Right kidney (tissue), 1 donor: ENCODE measurements around the gene PTPRR.

ENCODE experiments used
- DNase-seq: peaks from one replicate; pipeline ENCODE4 v3.0.0-alpha.2; 2016

The PTPRR gene

DNA sequence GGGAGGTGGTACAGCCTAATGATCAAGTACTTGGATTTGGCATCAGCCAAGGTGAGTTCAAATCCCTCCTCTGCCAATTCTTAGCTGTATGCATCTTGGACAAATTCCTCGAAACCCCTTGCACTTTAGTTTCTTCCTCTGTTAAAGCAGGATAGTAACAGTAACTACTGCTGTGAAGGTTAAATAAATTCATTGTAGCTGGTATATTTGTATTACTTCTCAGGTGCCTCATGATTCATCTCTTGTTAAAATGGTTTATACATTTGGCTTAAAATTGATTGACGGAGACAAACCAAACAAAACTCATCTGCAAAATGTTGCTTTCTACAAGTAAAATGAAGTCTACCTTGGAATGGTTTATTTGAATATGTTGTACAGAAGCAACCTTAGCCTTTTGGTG lies 281.0 kb downstream of the PTPRR start:
- DNase-seq: no peak

DNA sequence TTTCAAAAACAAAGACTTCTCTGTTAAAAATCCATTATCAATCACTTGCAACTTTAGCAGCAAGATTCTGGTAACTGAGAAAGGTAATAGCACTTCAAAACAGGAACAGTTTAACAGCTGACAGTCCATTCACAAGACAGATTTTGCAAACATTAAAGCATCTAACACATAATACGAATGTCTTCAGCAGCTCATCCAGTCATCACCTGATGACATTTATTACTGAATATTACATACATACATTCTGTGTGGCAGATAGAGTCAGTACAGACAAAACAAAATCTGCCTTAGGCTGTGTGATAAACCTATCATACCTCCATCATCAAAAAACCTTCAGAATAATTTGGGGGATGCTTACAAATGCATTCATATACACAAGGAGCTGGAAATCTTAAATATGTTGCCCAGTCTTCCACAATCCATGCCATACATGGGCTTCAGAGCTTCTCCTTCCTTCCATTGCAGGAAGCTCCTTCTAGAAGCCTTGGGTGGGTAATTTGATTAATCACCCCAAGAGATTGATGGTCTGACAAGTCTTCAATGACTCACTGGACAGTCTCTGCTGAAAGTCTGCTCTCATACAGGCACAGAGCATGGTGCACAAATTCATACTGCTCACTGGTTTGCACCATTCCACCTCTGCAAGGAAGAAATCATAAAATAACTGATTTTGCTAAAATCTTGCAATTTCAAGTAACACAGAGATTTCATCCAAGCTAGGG lies 281.7 kb downstream of the PTPRR start:
- no peak for DNase-seq

DNA sequence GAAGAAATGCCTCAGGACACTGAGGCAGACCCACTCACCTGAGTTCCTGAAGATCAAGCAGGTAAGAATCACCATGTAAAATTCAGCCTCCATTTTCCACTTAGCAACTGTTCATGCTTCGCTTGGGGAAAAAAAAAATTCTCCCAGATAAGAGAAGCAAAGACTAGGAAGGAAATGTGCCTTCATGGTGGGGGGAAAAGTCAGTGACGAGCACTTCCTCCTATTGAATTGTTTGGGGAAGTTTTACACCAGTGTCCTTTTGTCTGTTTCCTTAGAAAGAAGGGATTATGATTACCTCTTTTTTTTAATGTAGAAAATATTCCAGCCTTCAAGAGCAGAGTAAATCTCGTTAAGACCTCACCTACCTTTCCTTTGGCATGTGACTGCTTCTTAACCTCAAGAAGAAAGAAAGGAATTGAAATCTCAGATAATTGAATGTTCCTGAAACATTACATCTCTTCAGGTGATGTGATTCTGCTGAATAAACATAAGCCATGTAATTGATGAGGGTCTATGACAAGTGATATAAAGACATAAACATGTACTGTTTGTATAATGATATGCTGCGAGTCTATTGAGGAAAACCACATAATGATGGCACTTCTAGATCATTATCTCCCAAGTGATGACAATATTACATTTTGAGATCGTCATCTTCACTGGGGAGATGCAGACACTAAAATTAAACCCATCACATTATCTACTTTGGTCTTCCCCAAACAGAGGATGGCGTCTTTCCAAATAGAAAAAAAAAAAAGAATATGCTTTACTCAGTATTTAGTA lies 283.0 kb downstream of the PTPRR start, which contains the start of gene PTPRB:
Gene PTPRB (minus strand): TSS at position 127 of the 783 bp plus-strand sequence. CDS start 34 bp downstream, at position 93.
- DNase-seq: no peak

DNA sequence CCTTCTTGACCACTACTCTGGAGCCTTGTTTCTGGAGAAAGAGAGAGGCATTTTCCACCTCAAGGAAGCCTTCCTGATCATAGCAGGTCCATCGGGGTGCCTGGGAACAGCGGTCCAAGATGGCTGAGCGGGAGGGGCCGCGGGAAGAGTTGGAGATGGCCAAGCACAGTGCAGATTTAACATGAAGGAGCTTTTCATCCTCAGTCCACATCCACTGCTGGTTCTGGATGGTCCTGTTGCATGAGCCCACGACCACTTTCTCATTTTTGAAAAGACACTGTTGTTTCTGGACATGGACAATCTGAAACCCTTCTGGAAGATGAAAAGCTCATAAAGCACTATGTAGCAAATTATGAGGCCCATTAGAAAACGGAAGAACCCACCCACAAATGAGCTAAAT lies 284.8 kb downstream of the PTPRR start:
- no peak for DNase-seq

DNA sequence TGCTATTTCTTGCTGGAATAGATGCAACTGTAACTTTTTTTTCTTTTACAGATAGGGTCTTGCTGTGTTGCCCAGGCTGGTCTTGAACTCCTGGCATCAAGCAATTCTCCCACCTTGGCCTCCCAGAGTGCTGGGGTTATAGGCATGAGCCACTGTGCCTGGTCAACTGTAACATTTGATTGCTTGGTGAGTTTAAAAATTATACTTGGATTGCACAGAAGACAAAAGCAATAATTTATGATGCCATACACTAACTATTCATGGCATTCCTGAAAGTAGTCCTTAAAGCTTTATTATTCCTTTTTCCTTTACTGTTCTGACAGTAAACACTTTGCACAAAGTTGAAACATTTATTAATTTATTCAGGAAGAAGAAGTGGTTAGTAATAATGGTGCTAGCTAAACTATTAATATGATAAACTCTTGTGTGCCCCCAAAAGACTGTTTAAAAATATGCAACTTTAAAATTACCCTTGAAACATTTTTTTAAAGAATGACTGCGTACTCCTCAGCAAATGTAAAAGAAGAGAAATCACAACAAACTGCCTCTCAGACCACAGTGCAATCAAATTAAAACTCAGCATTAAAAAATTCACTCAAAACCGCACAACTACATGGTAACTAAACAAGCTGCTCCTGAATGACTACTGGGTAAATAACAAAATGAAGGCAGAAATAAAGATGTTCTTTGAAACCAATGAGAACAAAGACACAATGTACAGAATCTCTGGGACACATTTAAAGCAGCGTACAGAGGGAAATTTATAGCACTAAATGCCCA lies 291.6 kb downstream of the PTPRR start:
- DNase-seq: no peak

DNA sequence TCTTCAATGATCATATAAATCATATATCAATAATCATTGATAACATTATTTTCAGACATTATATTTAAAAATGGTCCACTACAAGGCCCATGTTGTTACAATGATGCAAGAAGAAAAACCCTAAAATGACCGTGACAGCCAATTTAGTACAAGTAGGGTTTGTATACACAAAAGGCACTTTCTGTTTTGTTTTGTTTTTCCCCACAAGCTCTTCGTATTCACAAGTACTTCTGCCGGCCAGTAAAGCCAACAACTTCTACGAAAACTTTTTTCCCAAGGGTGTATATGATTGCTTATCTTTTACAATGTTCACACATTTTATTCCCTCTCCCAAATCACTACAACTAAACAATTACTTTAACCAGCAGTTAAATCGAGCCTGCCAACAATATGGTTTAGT lies 292.9 kb downstream of the PTPRR start:
- DNase-seq: no peak

DNA sequence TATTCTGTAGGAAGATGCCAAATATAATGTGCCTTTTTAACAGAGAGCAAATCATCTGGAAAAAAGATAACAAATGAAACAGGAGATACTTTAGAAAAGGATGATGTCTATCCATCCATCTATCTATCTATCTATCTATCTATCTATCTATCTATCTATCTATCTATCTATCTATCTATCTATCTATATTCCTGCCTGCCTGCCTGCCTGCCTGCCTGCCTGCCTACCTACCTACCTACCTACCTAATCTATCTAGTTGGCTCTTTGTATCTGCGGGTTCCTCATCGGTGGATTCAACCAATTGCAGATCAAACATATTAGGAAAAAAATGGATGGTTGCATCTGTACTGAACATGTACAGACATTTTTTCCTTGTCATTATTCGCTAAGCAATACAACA lies 294.4 kb downstream of the PTPRR start:
- DNase-seq: no peak

DNA sequence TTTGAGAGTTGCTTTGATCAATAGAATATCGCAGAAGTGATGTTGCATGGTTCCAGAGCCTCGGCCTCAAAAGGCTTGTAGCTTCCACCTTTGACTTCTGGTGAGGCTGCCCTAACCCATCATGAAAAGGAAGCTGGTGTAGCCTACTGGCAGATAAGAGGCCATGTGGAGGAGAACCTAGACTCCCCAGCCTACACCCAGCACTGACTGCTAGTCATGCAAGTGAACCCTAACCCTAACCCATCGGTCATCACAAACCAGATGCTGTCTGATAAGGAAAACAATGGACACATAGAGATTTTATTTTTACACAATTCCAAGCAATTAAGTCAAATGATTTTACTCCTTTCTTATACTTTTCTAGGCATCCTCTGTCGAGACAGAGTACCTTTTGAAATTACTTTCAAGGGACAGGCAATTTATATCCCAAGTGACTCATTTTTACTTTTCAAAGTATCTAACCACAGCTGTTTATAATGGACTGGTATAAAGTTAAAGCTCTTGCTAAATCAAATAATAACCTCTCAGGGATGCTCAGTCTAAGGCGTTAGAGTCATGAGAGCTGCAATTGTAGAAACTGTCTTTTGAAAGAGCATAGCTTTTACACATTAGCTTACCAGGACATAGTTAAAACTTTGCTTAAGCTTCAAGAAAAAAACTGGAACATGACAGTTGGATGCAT lies 300.9 kb downstream of the PTPRR start:
- no peak for DNase-seq

DNA sequence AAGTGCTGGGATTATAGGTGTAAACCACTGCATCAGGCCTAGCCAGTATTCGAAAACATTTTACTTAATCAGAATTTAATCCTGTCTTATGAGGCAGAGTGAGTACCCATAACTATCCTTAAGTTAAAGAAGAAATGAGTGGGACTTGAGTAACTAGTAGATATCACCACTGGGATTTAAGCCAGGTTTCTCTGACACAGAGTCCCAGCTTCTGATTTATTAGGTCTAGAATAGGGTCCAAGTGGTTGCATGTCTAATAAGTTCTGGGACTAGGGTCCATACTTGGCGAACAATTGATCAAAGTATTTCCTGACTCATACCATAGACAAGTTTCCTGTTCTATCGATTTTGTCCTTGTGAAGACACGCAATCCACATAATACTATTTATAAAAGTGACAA lies 302.2 kb downstream of the PTPRR start:
- no peak for DNase-seq

DNA sequence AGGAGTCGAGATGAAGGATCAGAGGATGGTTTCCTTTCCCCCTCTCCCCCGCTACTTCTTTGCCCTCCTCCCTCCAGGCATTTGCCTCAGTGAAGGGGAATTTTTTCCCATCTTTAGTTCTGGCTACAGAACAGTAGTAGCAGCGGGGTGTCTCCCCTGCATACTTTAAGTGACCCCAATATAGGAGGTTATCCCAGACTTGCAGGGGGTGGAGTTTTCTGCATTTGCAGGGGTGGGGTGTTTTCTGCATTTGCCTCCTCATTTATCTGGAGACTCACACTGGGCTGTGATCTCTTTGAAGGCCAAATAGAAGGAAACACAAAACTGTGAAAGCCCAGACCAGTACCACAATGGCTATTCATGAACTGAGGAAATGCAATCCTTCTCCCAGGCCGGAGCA lies 303.1 kb downstream of the PTPRR start:
- DNase-seq: no peak

DNA sequence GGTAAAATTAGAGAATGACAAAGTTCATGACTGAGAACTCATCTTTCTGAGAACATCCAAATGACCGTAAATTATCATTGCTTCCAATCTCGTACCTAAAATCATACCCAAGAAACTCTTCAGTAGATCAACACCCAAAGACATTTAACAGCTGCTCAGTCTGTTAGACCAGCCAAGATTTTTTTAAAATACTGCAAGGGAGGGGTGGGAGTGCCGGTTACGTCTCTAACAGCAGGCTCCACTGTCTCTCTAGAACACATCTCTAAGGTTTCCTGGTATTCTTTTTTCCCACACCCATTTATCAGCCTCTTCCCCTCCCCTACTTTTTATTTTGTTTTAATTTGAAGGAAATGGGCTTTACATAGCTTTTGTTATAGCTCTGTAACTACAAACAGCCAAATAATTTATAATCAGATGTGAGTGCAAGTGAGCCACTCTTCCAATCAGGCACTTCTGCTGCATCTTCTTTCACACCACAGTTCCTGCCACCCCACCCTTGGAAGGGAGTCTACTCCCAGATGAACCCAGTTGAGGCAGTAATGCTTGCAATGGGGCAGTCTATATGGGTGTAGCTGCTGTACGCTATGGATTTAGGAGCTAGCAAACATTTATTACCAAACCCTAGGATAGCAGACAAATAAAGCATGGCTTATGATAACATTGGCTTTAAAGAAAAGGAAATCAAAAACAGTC lies 305.2 kb downstream of the PTPRR start:
- DNase-seq: no peak

DNA sequence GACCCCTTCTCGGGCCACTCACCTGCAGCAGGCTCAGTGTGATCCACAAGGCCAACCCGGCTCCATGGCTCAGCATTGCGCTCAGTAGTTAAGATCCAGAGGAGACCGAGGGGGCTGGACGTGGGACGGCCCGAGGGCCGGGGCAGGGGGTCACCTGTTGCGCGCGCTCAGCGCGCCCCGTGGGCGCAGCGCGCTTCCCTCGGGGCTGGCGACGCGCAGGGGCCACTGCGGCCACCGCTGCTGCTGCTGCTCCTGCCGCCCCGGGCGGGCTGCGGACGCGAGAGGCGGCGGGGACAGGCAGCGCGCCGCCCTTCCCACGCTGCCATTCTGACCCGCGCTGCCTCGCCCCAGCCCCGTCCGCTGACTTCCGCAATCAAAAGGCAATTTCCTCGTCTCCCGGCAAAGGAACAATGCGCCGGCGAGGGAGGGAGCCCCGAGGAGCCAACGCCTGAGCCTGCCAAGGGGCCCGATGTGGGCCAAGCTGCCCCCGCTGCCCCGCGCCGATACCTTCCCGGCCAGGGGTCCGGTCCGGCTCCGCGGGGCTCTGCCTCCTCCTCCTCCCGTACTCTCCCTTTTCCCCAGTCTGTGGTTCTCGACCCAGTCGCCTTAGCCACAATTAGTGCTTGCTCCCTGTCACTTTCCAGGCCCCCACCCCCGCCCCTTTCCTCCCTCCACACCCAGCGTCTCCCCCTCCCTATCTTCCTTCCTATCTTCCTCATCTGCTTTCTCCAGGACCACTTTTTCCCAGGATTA lies 310.6 kb downstream of the PTPRR start:
- DNase-seq: peak; percentile 59

DNA sequence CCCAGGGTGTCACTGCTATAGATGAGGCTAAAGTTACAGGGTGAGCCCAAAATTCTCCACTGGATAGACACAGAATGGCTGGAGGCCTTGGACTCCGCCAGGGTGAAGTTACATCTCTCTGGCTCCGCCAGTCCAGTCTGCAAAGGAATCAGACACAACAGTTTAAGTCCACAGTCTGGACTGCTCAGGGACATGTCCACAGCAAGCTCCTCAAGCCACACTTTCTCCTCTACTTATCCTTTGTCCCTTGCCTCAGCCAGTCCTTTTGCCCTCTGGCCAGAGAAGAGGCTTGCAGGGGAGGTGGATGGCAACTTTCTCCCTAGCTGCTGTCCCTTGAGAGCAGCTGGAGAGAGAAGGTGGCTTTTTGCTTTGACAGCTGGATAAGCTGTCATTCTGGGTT lies 311.3 kb downstream of the PTPRR start:
- DNase-seq: no peak

DNA sequence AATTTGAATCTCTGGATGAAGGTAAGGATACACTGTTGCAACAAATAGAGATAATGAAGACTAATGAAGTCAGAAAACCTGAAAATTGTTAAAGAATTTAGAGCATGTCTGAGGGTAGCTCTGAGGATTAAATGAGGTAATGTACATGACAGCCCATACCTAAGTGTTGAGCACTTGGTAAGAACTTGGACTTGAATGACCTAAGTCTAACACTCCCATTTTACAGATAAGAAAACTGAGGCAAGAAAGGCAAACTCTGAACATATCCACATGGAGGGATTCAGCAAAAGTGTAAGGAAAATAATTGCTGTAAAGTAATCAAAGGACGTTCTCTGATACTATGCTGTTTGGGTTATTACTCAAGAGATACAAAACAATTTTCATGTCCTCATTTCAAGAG lies 312.4 kb downstream of the PTPRR start:
- no peak for DNase-seq

DNA sequence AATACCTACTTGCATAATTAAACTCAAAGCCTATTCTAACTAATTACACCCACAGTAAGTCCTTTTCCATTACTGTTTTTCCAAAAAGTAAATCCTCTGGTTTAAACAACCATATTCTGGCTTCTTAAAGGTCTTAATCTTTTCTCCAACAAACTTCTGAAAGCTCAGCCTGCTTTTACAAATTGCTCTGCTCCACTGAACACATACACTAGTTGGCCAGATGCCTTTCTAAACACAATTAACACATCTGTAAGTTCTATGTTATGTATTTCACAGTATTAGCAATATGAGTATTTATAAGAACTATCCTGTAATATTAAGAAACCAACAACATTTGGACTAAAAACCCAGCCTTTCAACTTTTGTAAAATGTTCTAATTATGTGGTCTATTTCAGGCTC lies 313.4 kb downstream of the PTPRR start:
- DNase-seq: no peak

DNA sequence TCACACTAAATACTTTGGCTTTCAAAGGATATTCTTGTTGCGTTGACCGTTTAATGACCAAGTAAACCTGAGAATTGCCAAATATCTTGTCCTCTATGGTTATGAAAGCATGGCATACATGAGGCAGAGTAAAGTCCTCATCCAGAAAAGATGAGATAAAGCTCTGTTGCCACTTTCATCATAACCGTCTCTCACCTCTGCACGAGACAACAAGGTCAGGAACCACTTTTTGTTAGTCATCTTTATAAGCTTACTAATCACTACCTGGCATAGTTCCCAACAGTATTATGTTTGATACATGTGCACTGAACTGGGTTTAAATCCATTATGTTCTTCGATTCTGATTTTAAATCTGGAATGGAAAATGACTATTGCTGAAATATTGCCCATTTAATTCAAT lies 314.6 kb downstream of the PTPRR start:
- DNase-seq: no peak

DNA sequence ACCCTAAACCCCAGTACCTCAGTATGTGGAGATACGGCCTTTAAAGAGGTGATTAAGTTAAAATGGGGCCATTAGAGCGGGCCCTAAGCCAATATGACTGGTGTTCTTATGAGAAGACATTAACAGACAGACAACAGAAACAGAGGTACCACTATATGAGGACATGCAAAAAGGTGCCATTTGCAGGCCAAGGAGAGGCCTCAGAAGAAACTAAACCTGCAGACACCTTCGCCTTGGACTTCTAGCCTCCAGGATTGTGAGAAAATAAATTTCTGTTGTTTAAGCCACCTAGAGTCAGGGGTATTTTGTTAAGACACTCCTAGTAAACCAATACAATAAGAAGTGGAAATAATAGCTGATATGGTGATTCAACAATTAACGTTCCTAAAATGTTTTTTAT lies 315.9 kb downstream of the PTPRR start:
- no peak for DNase-seq

DNA sequence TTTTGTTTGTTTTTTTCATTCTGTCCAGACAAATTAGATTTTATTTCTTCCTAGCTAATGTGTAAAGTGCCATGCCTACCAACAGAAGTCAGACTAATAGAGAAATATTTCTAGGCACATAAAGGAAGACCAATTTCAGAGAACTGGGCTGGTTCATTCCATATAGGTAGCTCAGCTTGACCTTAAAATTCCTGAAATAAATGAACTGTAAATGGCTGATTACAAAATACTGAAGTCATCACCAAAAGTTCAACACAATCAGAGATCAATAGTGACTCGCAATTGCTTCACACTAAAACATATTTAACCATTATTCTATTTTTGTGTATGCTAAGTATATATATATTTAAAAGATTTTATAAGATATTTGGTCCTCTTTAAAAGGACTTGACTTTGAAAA lies 317.5 kb downstream of the PTPRR start:
- no peak for DNase-seq

DNA sequence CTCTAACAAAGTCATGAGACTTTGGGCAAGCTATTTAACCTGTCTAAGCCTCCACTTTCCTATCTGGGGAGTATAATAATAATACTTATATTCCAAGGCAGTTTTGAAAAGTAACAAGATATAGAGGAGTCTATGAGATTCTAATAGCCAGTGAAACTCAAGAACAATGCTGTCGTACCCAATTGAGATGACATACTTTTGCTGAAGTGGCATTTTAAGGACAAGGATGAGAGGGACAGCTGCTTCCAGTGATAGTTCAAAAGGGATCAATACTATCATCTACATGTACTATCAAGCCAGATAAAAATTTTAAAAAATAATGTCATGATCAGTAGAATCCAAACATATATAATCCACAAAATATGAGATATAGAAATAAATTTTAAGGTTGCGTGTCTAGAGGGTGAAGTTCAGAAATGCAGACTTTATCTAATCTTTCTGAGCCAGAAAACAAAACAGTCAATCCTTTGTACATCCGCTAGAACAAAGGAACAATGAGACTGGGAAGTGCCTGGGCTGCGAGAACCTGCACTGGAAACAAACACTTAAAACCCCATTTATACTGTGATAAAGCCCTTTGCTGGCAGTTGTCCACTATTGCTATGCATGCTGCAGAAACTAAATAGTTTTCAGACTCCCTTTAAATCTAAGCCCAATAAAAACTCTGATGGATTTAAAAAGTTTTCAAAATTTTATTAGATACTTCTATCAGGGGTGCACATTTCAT lies 321.9 kb downstream of the PTPRR start:
- no peak for DNase-seq

DNA sequence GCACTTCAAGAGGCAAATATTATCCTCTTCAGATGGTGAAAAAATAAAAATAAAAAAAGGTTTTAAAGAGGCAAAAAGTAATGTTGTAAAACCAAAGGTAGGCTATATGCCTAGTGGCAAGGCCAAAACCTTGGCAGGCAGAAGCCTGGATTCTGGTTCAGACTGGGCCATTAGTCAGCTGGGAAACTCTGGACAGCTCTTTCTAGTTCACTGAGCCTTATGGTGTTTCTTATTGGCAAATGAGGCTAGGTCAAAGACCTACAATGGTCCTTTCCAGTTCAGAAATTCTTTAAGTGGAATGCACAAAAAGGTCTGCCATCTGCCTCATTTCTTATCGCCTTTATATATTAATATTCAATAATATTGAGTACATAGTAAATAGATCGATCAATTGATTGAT lies 327.9 kb downstream of the PTPRR start:
- no peak for DNase-seq
